ENCODE results near the gene TBL1XR1.
A peak's percentile ranks its signal among the peaks of the same experiment; 100 is the strongest.
"Not testable (repeated sequence)": the region's sequence is repeated elsewhere in the genome, so short reads cannot be mapped to it uniquely, and the experiment has no call there.

Gene TBL1XR1

DNA sequence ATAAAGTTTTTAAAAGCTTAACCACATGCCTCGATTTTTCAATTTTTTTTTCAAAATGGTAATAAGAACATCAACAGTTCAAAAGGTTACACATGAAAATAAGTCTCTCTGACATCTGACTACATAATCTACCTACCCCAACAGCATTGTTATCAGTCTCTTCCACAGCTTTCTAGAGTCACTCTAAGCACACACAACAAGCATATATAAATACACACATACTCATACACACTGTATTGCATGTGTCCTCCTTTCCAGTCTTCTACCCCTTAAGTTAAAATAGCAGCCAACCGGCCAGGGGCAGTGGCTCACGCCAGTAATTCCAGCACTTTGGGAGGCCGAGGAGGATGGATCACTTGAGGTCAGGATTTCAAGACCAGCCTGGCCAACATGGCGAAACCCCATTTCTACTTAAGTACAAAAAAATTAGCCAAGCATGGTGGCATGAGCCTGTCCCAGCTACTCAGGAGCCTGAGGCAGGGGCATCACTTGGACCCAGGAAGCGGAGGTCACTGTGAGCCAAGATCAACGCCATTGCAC lies 12.2 kb downstream of the TBL1XR1 start:
- Histone ChIP-seq H3K27me3 (ENCODE audit: insufficient read depth, low read length) (no peaks in the 10 kb centered on the region), H2AFZ (ENCODE audit: low read length) (no peak overlapping the region), H3K4me1 (ENCODE audit: insufficient read depth, low read length, severe bottlenecking) (peaks cover 67% of the 10 kb centered on the region), H3K27ac (ENCODE audit: low read depth, low read length, poor library complexity, severe bottlenecking) (peak overlapping the region; percentile 4), H4K20me1 (ENCODE audit: insufficient read depth, low read length) (no peaks in the 10 kb centered on the region; the same call in 1 of the 2 replicates), H3K9ac (ENCODE audit: low read length) (no peak overlapping the region), H3K4me2 (ENCODE audit: low read length) (no peak overlapping the region; the same call in 1 of the 2 replicates), H3K9me3 (ENCODE audit: low read length) (no peaks in the 10 kb centered on the region), H3K4me3 (ENCODE audit: low read depth, low read length, poor library complexity, severe bottlenecking) (no peak overlapping the region), H3K79me2 (ENCODE audit: insufficient read depth, low read length) (peaks cover 100% of the 10 kb centered on the region), H3K36me3 (ENCODE audit: insufficient read depth, low read length) (peaks cover 3% of the 10 kb centered on the region), H3K9me2 (ENCODE audit: low read depth, low read length) (no peaks in the 10 kb centered on the region), H3F3A (ENCODE audit: insufficient read depth, low read length) (no peaks in the 10 kb centered on the region)
- no peak for TF ChIP-seq EZH2 (IDR thresholded peaks at IDR 0.05; ENCODE audit: borderline replicate concordance, low read length)
- TF ChIP-seq, protein P1, sequence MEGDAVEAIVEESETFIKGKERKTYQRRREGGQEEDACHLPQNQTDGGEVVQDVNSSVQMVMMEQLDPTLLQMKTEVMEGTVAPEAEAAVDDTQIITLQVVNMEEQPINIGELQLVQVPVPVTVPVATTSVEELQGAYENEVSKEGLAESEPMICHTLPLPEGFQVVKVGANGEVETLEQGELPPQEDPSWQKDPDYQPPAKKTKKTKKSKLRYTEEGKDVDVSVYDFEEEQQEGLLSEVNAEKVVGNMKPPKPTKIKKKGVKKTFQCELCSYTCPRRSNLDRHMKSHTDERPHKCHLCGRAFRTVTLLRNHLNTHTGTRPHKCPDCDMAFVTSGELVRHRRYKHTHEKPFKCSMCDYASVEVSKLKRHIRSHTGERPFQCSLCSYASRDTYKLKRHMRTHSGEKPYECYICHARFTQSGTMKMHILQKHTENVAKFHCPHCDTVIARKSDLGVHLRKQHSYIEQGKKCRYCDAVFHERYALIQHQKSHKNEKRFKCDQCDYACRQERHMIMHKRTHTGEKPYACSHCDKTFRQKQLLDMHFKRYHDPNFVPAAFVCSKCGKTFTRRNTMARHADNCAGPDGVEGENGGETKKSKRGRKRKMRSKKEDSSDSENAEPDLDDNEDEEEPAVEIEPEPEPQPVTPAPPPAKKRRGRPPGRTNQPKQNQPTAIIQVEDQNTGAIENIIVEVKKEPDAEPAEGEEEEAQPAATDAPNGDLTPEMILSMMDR (IDR thresholded peaks at IDR 0.05; ENCODE audit: low read length): no peak

DNA sequence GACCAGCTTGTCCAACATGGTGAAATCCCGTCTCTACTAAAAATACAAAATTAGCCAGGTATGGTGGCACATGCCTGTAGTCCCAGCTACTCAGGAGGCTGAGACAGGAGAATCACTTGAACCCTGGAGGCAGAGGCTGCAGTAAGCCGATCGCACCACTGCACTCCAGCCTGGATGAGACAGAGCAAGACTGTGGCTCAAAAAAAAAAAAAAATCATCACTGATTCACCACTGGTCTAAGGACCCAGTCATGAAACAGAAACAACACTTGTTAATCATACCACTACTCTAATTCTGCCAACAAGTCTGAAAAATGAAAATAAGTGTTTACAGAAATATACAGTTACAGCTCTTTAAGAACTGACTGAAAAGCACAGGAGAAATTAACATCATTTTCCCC lies 12.7 kb downstream of the TBL1XR1 start:
- H3K36me3 ChIP-seq (ENCODE audit: insufficient read depth, low read length); H3K9me3 ChIP-seq (ENCODE audit: low read length); H2AFZ ChIP-seq (ENCODE audit: low read length); H3K4me2 ChIP-seq (ENCODE audit: low read length); H3K27me3 ChIP-seq (ENCODE audit: insufficient read depth, low read length); H3F3A ChIP-seq (ENCODE audit: insufficient read depth, low read length); H4K20me1 ChIP-seq (ENCODE audit: insufficient read depth, low read length); H3K4me3 ChIP-seq (ENCODE audit: low read depth, low read length, poor library complexity, severe bottlenecking); H3K9me2 ChIP-seq (ENCODE audit: low read depth, low read length); H3K9ac ChIP-seq (ENCODE audit: low read length): not testable (repeated sequence)
- peaks cover 100% of the 10 kb centered on the region for H3K79me2 ChIP-seq (ENCODE audit: insufficient read depth, low read length)
- peaks cover 72% of the 10 kb centered on the region for H3K4me1 ChIP-seq (ENCODE audit: insufficient read depth, low read length, severe bottlenecking)
- H3K27ac ChIP-seq (ENCODE audit: low read depth, low read length, poor library complexity, severe bottlenecking): peak overlapping the region; percentile 17

DNA sequence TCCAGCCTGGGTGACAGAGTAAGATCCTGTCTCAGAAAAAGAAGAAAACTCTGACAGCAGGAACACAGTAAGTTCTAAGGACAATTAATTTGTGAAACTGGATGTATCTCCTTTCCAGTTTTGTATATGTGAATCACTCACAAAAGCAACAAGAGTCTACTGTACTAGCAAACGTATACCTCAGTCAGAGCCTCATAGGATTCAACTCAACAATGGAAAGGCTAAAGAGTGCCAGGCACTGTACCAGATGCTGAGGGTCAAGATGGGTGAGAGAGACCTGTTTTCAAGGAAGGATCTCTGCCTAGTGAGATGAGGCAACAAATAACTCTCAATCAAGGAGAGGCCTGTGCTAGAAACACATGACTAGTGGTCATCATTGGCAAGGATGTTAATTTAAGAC lies 14.9 kb downstream of the TBL1XR1 start:
- peak overlapping the region; percentile 78 for H3K27ac ChIP-seq (ENCODE audit: low read depth, low read length, poor library complexity, severe bottlenecking)

More for the DNA sequence above, 14.9 kb downstream of the TBL1XR1 start:
- H3K9ac ChIP-seq (ENCODE audit: low read length): no peak overlapping the region; the same call in 1 of the 2 replicates
- H4K20me1 ChIP-seq (ENCODE audit: insufficient read depth, low read length): no peaks in the 10 kb centered on the region; the same call in 1 of the 2 replicates
- H3K79me2 ChIP-seq (ENCODE audit: insufficient read depth, low read length): peaks cover 100% of the 10 kb centered on the region
- H3K4me3 ChIP-seq (ENCODE audit: low read depth, low read length, poor library complexity, severe bottlenecking): peak overlapping the region; percentile 2
- no peak overlapping the region for H2AFZ ChIP-seq (ENCODE audit: low read length)
- peaks cover 16% of the 10 kb centered on the region; the same call in 1 of the 2 replicates for H3K36me3 ChIP-seq (ENCODE audit: insufficient read depth, low read length)
- H3K9me3 ChIP-seq (ENCODE audit: low read length): no peaks in the 10 kb centered on the region
- H3K4me1 ChIP-seq (ENCODE audit: insufficient read depth, low read length, severe bottlenecking): peaks cover 93% of the 10 kb centered on the region
- H3K27me3 ChIP-seq (ENCODE audit: insufficient read depth, low read length): no peaks in the 10 kb centered on the region
- peak overlapping the region; percentile 43 for H3K4me2 ChIP-seq (ENCODE audit: low read length)
- TF ChIP-seq, protein P1 (IDR thresholded peaks at IDR 0.05; ENCODE audit: low read length): no peak
- TF ChIP-seq EZH2 (IDR thresholded peaks at IDR 0.05; ENCODE audit: borderline replicate concordance, low read length): no peak
- H3F3A ChIP-seq (ENCODE audit: insufficient read depth, low read length): no peaks in the 10 kb centered on the region
- no peaks in the 10 kb centered on the region for H3K9me2 ChIP-seq (ENCODE audit: low read depth, low read length)

All from OCI-LY1 (cell line).